Pancreas (tissue), 10 donors: ENCODE results near the gene PITRM1. TPM values are rescaled to one million over a fixed set of nuclear protein-coding genes. Genes with fewer than 3 reads are reported as not detected.

Source experiments
- ATAC-seq, 4 donors: fragments of 200-7000 bp; cut with Tn5 transposase; one replicate each; pipeline versions ENCODE4 v1.8.0 to v1.9.1; 2020; ENCODE audit warnings: mild to moderate bottlenecking in 4 of 4, moderate library complexity in 4 of 4
- DNase-seq, 6 donors: peaks; one replicate each; pipeline ENCODE4 v3.0.0-alpha.2; 2020
- FAIRE-seq: peaks from 2 replicates; lab custom pipeline; 2012; peaks lifted over from hg19 to GRCh38; lab: Jason Lieb, UNC
- H3K27ac ChIP-seq, 4 donors: fragments of 200-600 bp; sonication (generic); 1 replicate in 3 of 4; 2 replicates in 1 of 4; pipeline versions ENCODE4 v1.5.0 to v1.8.0; 2020
- H3K27me3 ChIP-seq, 4 donors: fragments of 200-600 bp; one replicate each; pipeline ENCODE4 v1.8.0; 2021
- H3K36me3 ChIP-seq, 3 donors: fragments of 200-600 bp; sonication (generic) in 1 of 3; one replicate each; pipeline versions ENCODE4 v1.5.0 to v1.8.0; 2020 to 2021
- H3K4me1 ChIP-seq, 3 donors: fragments of 200-600 bp; one replicate each; pipeline ENCODE4 v1.8.0; 2021
- H3K4me3 ChIP-seq, 4 donors: fragments of 200-600 bp; sonication (generic) in 2 of 4; one replicate each; pipeline versions ENCODE4 v1.5.0 to v1.8.0; 2020 to 2021
- H3K9me3 ChIP-seq, 4 donors: fragments of 200-600 bp; one replicate each; pipeline ENCODE4 v1.8.0; 2021
- CTCF ChIP-seq, 4 donors: fragments of 200-600 bp; sonication (generic) in 3 of 4; IDR thresholded peaks; one replicate each; pipeline versions ENCODE4 v1.5.0 to v1.8.0; 2021; ENCODE audit warnings: antibody characterized with exemption in 4 of 4
- WGBS, 2 donors: extraction: QIAGEN DNeasy Blood & Tissue Kit; methylation state at CpG; one replicate each; pipeline ENCODE4 v1.1.7; 2013; 5-methylcytosine and 5-hydroxymethylcytosine counted together
- intact Hi-C, 3 donors: fragments of 100-400 bp; cut with DNase I; formaldehyde crosslinking; loops; one replicate each; pipeline versions ENCODE4 v1.11.1 to v1.14.2; 2022
- polyA plus RNA-seq, 2 donors: library from polyadenylated mRNA; stranded (reverse); fragments of 200-250 nt; gene quantifications; one replicate each; pipeline ENCODE4 v1.2.3, GENCODE V29; 2013
- total RNA-seq, 6 donors: library from RNA; stranded (reverse); fragmentation: NEBNext Ultra II Directional in 4 of 6; extraction: Animal tissue kit (Norgen Biotek cat#: 25700) in 4 of 6; gene quantifications; one replicate each; pipeline versions ENCODE4 v1.2.1 to v1.2.4, GENCODE V29; 2021 to 2023
- donor health status: healthy with polysubstance abuse.
- donor health status: DM: no; HTN: no; CAD: no; lungs with moderate emphysema.
- donor health status: DM: no; HTN: no; CAD: no.
- donor health status: control.
- donor health status: control.
- donor health status: Bipolar disorder and iron deficiency.
- donor health status: DM: yes; HTN: yes; CAD: no.
- donor health status: DM: no; HTN: no; CAD: no.
- donor health status: DM: no; HTN: no; CAD: no.
- donor health status: DM: yes; HTN: yes; CAD: no.

Gene PITRM1
- total and polyA plus RNA-seq, 8 donors: 24.7 to 73.6 (median 31.5) TPM

- whole genome bisulfite sequencing, 2 donors: 86 to 92% methylated on average over 9 of the region's 9 CpGs
- Histone ChIP-seq H3K4me1 (no peaks in the 10 kb centered on the region), H3K27ac (no peak overlapping the region), H3K4me3 (no peak overlapping the region), H3K9me3 (no peaks in the 10 kb centered on the region), H3K27me3 (no peaks in the 10 kb centered on the region), H3K36me3 (peaks cover 6 to 80% (median 26%) of the 10 kb centered on the region in 3 donors)
- ATAC-seq (no peak), FAIRE-seq (no peak), DNase-seq (no peak)
- intact Hi-C loops: no loop called here
- no peak for TF ChIP-seq CTCF (IDR thresholded peaks at IDR 0.05)
These were observed 32.3 kb downstream of the PITRM1 start for GRCh38 chr10:3140280-3140679.

- peaks cover 3 to 71% (median 26%) of the 10 kb centered on the region in 3 donors for H3K36me3 ChIP-seq
- WGBS, 2 donors: 90 to 93% methylated on average over 10 of the region's 10 CpGs
- H3K9me3 ChIP-seq: no peaks in the 10 kb centered on the region
- FAIRE-seq: no peak
- H3K4me1 ChIP-seq: no peaks in the 10 kb centered on the region
- H3K4me3 ChIP-seq: no peak overlapping the region
- no peaks in the 10 kb centered on the region for H3K27me3 ChIP-seq
- no peak for DNase-seq
- TF ChIP-seq CTCF (IDR thresholded peaks at IDR 0.05): no peak
- intact Hi-C loops: no loop called here
- no peak for ATAC-seq
- H3K27ac ChIP-seq: no peak overlapping the region
These were observed 33.2 kb downstream of the PITRM1 start for GRCh38 chr10:3139216-3139910.

GRCh38 chr10:3137958-3138726 is 34.4 kb downstream of the PITRM1 start:
- peaks cover 3 to 59% (median 26%) of the 10 kb centered on the region in 3 donors for H3K36me3 ChIP-seq
- no peak for ATAC-seq
- no peak overlapping the region for H3K27ac ChIP-seq
- H3K27me3 ChIP-seq: no peaks in the 10 kb centered on the region
- H3K4me3 ChIP-seq: no peak overlapping the region
- no peak for DNase-seq
- no peak for TF ChIP-seq CTCF (IDR thresholded peaks at IDR 0.05)
- intact Hi-C loops: no loop called here
- no peak for FAIRE-seq
- 93 to 94% methylated on average over 41 of the region's 41 CpGs for WGBS, 2 donors
- H3K4me1 ChIP-seq: no peaks in the 10 kb centered on the region
- no peaks in the 10 kb centered on the region for H3K9me3 ChIP-seq

- Histone ChIP-seq H3K36me3 (peaks cover 0 to 51% (median 26%) of the 10 kb centered on the region in 3 donors), H3K4me3 (no peak overlapping the region), H3K27ac (no peak overlapping the region), H3K27me3 (no peaks in the 10 kb centered on the region), H3K4me1 (no peaks in the 10 kb centered on the region), H3K9me3 (no peaks in the 10 kb centered on the region)
- DNase-seq (no peak), FAIRE-seq (no peak), ATAC-seq (peak in 3 of 4 donors; percentile 34 to 66 (median 57))
- intact Hi-C loops: no loop called here
- 85 to 87% methylated on average over 21 of the region's 21 CpGs for WGBS, 2 donors
- TF ChIP-seq CTCF (IDR thresholded peaks at IDR 0.05): no peak
These were observed 35.6 kb downstream of the PITRM1 start for GRCh38 chr10:3136763-3137611.
